BE2C (cell line): ENCODE data around the gene FAM171A2.

Source experiments
- DNase-seq: peaks from one replicate; pipeline ENCODE4 v3.0.0-alpha.2; 2020
- H3K27me3 ChIP-seq: fragments of 250-450 bp; sonication (Bioruptor Pico); 2 replicates; pipeline ENCODE4 v1.5.1; 2020; ENCODE audit warnings: mild to moderate bottlenecking
- H3K36me3 ChIP-seq: fragments of 250-450 bp; sonication (Bioruptor Pico); 2 replicates; pipeline ENCODE4 v1.5.1; 2020; ENCODE audit warnings: mild to moderate bottlenecking
- H3K4me1 ChIP-seq: fragments of 250-450 bp; sonication (Bioruptor Pico); 2 replicates; pipeline ENCODE4 v1.5.1; 2020
- H3K4me3 ChIP-seq: 2 replicates; pipeline ENCODE4 v1.5.1; 2011; ENCODE audit warnings: low read depth, low read length
- H3K9me3 ChIP-seq: fragments of 250-450 bp; sonication (Bioruptor Pico); 2 replicates; pipeline ENCODE4 v1.5.1; 2020
- CTCF ChIP-seq: IDR thresholded peaks from 2 replicates; pipeline ENCODE4 v1.5.1; 2012; ENCODE audit warnings: mild to moderate bottlenecking, low read depth, low read length

Gene FAM171A2

GRCh38 chr17:44384281-44384822, 20.7 kb upstream of the FAM171A2 start:
- Histone ChIP-seq H3K36me3 (no peaks in the 10 kb centered on the region), H3K27me3 (no peaks in the 10 kb centered on the region), H3K4me1 (no peaks in the 10 kb centered on the region), H3K4me3 (no peak overlapping the region), H3K9me3 (no peaks in the 10 kb centered on the region)
- no peak for TF ChIP-seq CTCF
- no peak for DNase-seq

- no peak for DNase-seq
- no peak for TF ChIP-seq CTCF
- Histone ChIP-seq H3K4me1 (no peaks in the 10 kb centered on the region), H3K27me3 (no peaks in the 10 kb centered on the region), H3K36me3 (no peaks in the 10 kb centered on the region), H3K9me3 (no peaks in the 10 kb centered on the region), H3K4me3 (no peak overlapping the region)
Observed at GRCh38 chr17:44383861-44384260, 20.2 kb upstream of the FAM171A2 start.

- H3K27me3 ChIP-seq = no peaks in the 10 kb centered on the region
- no peak overlapping the region for H3K4me3 ChIP-seq
- no peaks in the 10 kb centered on the region for H3K9me3 ChIP-seq
- TF ChIP-seq CTCF = no peak
- DNase-seq = no peak
- no peaks in the 10 kb centered on the region for H3K4me1 ChIP-seq
- H3K36me3 ChIP-seq = no peaks in the 10 kb centered on the region
Observed at GRCh38 chr17:44383363-44383762, 19.7 kb upstream of the FAM171A2 start.

- Histone ChIP-seq H3K36me3 (no peaks in the 10 kb centered on the region), H3K9me3 (no peaks in the 10 kb centered on the region), H3K4me1 (no peaks in the 10 kb centered on the region), H3K4me3 (no peak overlapping the region), H3K27me3 (no peaks in the 10 kb centered on the region)
- DNase-seq = no peak
- TF ChIP-seq CTCF = no peak
Observed at GRCh38 chr17:44382917-44383316, 19.3 kb upstream of the FAM171A2 start.

GRCh38 chr17:44381810-44382305, 18.2 kb upstream of the FAM171A2 start:
- H3K4me3 ChIP-seq = no peak overlapping the region
- no peaks in the 10 kb centered on the region for H3K36me3 ChIP-seq
- no peaks in the 10 kb centered on the region for H3K9me3 ChIP-seq
- DNase-seq = no peak
- no peaks in the 10 kb centered on the region for H3K4me1 ChIP-seq
- no peaks in the 10 kb centered on the region for H3K27me3 ChIP-seq
- TF ChIP-seq CTCF = no peak

- H3K36me3 ChIP-seq = no peaks in the 10 kb centered on the region
- H3K4me3 ChIP-seq = no peak overlapping the region
- H3K27me3 ChIP-seq = no peaks in the 10 kb centered on the region
- no peaks in the 10 kb centered on the region for H3K4me1 ChIP-seq
- no peak for DNase-seq
- no peak for TF ChIP-seq CTCF
- H3K9me3 ChIP-seq = no peaks in the 10 kb centered on the region
Observed at GRCh38 chr17:44380767-44381166, 17.1 kb upstream of the FAM171A2 start.
